Lower leg skin (tissue), 3 donors: ENCODE measurements around the gene FBXL20.

Source experiments
- POLR2A ChIP-seq, 2 donors: fragments of 450-650 bp; IDR thresholded peaks; one replicate each; pipeline ENCODE4 v1.6.1; 2016 to 2017; ENCODE audit warnings: antibody characterized with exemption in 2 of 2, mild to moderate bottlenecking in 1 of 2, moderate library complexity in 1 of 2
- TF ChIP-seq, protein P1 (sequence below), 3 donors: fragments of 450-650 bp; IDR thresholded peaks; one replicate each; pipeline ENCODE4 v1.5.1; 2016; ENCODE audit warnings: antibody characterized with exemption in 3 of 3, mild to moderate bottlenecking in 3 of 3, moderate library complexity in 2 of 3

DNA sequence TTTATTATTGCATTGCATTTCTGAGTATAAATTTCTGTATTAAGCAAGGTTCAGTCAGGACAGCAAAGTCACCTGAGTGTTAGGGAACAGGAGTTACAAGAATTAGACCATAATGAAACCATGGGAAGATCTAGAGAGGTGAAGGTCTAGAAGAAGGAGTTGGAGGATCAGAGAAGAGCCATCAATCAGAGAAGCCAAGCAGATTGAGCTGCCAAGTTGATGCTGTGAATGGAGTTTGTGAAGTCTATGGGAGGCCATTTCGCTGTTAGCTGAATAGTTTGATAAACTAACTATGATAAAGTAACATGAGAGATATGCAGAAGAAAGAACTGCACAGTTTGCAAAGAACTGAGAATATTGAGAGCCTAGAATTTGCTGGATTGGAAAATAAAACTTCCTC lies 40.4 kb downstream of the FBXL20 start:
- TF ChIP-seq, protein P1, sequence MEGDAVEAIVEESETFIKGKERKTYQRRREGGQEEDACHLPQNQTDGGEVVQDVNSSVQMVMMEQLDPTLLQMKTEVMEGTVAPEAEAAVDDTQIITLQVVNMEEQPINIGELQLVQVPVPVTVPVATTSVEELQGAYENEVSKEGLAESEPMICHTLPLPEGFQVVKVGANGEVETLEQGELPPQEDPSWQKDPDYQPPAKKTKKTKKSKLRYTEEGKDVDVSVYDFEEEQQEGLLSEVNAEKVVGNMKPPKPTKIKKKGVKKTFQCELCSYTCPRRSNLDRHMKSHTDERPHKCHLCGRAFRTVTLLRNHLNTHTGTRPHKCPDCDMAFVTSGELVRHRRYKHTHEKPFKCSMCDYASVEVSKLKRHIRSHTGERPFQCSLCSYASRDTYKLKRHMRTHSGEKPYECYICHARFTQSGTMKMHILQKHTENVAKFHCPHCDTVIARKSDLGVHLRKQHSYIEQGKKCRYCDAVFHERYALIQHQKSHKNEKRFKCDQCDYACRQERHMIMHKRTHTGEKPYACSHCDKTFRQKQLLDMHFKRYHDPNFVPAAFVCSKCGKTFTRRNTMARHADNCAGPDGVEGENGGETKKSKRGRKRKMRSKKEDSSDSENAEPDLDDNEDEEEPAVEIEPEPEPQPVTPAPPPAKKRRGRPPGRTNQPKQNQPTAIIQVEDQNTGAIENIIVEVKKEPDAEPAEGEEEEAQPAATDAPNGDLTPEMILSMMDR (IDR thresholded peaks at IDR 0.05), result no peak
- no peak for TF ChIP-seq POLR2A (IDR thresholded peaks at IDR 0.05)
